ENCODE data around the gene FRZB.
A peak's percentile ranks its signal among the peaks of the same experiment; 100 is the strongest.
"Not testable (repeated sequence)": the region's sequence is repeated elsewhere in the genome, so short reads cannot be mapped to it uniquely, and the experiment has no call there.

FRZB gene, protein sequence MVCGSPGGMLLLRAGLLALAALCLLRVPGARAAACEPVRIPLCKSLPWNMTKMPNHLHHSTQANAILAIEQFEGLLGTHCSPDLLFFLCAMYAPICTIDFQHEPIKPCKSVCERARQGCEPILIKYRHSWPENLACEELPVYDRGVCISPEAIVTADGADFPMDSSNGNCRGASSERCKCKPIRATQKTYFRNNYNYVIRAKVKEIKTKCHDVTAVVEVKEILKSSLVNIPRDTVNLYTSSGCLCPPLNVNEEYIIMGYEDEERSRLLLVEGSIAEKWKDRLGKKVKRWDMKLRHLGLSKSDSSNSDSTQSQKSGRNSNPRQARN

GRCh38 chr2:182866461-182867406 is at the start of gene FRZB:
Gene FRZB (minus strand): TSS chr2:182866637. CDS start chr2:182866552, 85 bp downstream.
- DNase-seq: no peak

- no peak for DNase-seq
Measured at GRCh38 chr2:182915369-182916326, 49.2 kb upstream of the FRZB start.

GRCh38 chr2:182914852-182915251 is 48.4 kb upstream of the FRZB start:
- DNase-seq: no peak

- no peak for DNase-seq
Measured at GRCh38 chr2:182913064-182913463, 46.6 kb upstream of the FRZB start.

- no peak for DNase-seq
Measured at GRCh38 chr2:182912518-182912915, 46.1 kb upstream of the FRZB start.

GRCh38 chr2:182911813-182912517 is 45.5 kb upstream of the FRZB start:
- peak; percentile 23 for DNase-seq

DNA sequence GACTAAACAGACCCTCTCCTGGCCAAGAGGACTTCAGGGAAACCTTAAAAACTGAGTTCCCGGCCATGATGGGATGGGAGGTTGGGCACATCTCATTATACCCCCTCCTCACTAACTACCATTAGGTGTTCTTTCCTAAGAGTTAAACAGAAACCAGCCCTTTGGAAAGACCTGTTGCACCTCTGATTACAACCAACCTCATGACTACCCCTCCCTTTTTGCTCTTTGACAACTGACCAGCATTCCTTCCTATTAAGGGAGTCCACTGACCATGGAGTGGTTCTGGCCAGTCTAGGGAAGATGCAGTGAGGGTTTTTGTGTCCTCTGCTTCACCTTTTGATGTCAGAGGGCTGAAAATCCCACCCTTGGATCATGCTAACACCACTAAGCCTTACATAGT is 44.5 kb upstream of the FRZB start:
- no peak for DNase-seq

GRCh38 chr2:182907081-182907830 is 40.8 kb upstream of the FRZB start:
- DNase-seq: no peak

GRCh38 chr2:182906454-182906853 is 40.0 kb upstream of the FRZB start:
- no peak for DNase-seq

DNA sequence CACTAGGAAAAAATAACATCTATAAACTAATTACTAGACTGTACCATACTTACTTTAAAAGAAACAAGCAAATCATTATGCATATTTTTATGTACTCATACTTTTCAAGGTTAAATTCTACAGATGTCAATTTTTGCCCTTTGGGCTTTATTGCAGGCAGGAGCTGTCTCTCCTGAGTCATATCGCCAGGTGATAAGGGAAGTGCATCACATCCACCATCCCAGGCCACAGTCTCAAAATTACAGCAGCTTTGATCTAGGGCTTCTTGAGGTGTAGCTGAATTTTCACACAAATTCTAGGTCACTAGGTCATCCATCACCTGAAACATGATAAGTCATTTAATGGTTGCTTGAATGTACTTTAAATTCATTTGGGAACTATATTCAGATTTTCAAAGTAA is 38.4 kb upstream of the FRZB start:
- DNase-seq: no peak

DNA sequence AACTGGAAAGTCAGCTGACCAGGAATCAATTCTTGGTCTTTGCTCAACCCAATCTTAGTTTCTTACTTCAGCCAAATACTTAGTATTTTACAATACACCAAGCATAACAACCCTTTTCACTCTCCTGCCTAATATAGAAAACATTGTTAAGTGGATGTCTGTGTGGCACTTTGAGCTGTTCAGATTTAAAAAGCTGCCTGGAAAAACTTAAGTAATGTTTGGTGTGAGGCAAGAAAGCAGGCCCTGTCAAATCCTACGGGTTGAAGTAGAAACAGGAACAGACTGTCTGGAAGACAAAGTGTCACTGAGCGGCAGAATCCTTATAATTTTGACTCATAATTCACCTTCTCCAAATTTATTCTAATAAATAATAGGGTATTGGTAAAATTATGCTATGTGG is 37.1 kb upstream of the FRZB start:
- no peak for DNase-seq

- no peak for DNase-seq
Measured at GRCh38 chr2:182901748-182902147, 35.3 kb upstream of the FRZB start.

GRCh38 chr2:182898718-182899117 is 32.3 kb upstream of the FRZB start:
- no peak for DNase-seq

DNA sequence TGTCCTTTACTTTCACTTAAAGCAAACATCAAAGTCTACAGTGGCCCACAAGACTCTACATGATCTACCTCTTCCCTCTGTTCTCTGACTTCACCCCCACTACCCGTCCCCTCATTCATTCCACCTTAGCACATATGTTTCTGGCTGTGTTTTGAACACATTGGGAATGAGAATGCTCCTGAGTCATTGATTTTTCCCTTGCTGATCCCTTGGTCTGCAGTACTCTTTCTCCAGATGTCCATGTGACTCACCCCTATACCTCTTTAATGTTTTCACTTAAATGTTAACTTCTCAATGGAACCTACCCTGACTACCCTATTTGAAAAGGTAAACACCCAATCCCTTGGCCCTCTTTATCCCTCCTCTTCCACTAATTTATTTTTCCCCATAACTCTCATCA is 30.7 kb upstream of the FRZB start:
- no peak for DNase-seq

- DNase-seq: no peak
Measured at GRCh38 chr2:182895798-182896197, 29.4 kb upstream of the FRZB start.

DNA sequence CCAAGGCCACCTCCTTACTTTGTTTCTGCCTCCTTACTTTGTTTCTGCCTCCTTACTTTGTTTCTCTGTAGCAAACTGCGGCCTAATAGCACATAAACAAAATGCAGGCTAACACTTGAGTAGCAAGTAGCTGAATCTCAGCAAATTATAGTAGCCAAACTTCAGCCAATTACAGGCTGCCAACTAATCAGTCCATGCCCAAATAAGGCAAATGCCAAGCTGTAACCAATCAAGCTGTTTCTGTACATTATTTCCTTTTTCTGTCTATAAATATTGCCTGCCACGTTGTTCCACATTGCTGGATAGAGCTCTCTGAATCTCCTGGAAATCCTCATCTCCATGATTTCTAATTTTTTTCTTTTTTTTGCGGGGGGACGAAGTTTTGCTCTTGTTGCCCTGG is 28.7 kb upstream of the FRZB start:
- DNase-seq: no peak

GRCh38 chr2:182894174-182894573 is 27.7 kb upstream of the FRZB start:
- no peak for DNase-seq

DNA sequence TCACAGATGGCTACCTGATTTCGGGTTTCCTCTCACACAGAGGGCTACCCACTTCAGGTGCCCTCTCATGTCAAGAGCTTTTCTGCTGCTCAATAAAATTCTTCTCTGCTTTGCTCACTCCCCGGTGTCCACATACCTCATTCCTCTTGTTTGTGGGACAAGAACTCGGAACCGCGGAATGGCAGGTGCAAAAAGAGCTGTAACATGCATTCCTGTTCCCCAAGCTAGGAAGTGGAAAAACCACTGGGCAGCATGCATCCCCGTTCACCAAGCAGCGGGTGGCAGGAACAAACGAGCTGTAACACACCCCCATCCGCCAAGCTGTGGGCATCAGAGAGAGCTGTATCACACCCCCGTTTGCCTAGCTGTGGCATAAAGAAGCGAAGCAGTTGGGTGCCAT is 27.2 kb upstream of the FRZB start:
- no peak for DNase-seq

DNA sequence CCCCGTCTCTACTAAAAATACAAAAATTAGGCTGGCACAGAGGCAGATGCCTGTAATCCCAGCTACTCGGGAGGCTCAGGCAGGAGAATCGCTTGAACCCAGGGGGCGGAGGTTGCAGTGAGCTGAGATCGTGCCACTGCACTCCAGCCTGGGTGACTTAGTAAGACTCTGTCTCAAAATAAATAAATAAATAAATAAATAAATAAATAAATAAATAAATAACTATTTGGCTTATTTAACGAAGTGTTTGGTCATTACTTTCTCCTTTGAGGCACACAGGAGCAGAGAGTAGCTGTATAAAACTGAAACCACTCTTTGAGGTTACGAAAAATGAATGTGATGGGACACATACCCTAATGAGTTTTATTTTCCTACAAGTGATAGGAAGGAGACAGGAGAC is 26.6 kb upstream of the FRZB start:
- not testable (repeated sequence) for DNase-seq

- DNase-seq: no peak
Measured at GRCh38 chr2:182891611-182892010, 25.2 kb upstream of the FRZB start.

- peak; percentile 15 for DNase-seq
Measured at GRCh38 chr2:182890773-182891378, 24.4 kb upstream of the FRZB start.
